HepG2 (cell line): ENCODE results near the gene EIF6. TPM values are rescaled to one million over a fixed set of nuclear protein-coding genes. Genes with fewer than 3 reads are reported as not detected.

Experiments
- FOXP1 ChIP-seq, 2 experiments: fragments of 450-650 bp in 1 of 2; IDR thresholded peaks; 2 replicates each; pipeline ENCODE4 v1.6.1; 2017 to 2018; ENCODE audit warnings: antibody characterized with exemption in 1 of 2
- IKZF4 ChIP-seq: sonication (generic); formaldehyde crosslinking; IDR thresholded peaks from 2 replicates; pipeline ENCODE4 v1.5.1; 2020; ENCODE audit warnings: borderline replicate concordance, mild to moderate bottlenecking, low read depth, missing genetic modification reagents; ENCODE audit errors: not compliant biosample characterization
- JUN ChIP-seq: sonication (generic); formaldehyde crosslinking; IDR thresholded peaks from 2 replicates; pipeline ENCODE4 v1.4.0; 2020; ENCODE audit warnings: mild to moderate bottlenecking, missing genetic modification reagents
- KDM6A ChIP-seq: IDR thresholded peaks from 2 replicates; pipeline ENCODE4 v1.6.1; 2016; ENCODE audit warnings: low read depth
- MAF1 ChIP-seq: sonication (generic); formaldehyde crosslinking; IDR thresholded peaks from 2 replicates; pipeline ENCODE4 v1.5.0; 2020; ENCODE audit warnings: missing genetic modification reagents, borderline replicate concordance
- MAFF ChIP-seq: IDR thresholded peaks from 2 replicates; pipeline ENCODE4 v1.6.1; 2011; ENCODE audit warnings: low read depth, low read length, improper control_type of control experiment
- PAX8 ChIP-seq: sonication (generic); formaldehyde crosslinking; IDR thresholded peaks from 2 replicates; pipeline ENCODE4 v1.8.0; 2022; ENCODE audit warnings: mild to moderate bottlenecking, missing genetic modification reagents, borderline replicate concordance
- PCBP2 ChIP-seq: fragments of 200-400 bp; formaldehyde crosslinking; optimal IDR thresholded peaks from 2 replicates; pipeline ENCODE3; 2018; ENCODE audit warnings: low read length, low read depth; ENCODE audit not compliant: poor library complexity, severe bottlenecking
- RCOR2 ChIP-seq: IDR thresholded peaks from 2 replicates; pipeline ENCODE4 v1.6.1; 2016; ENCODE audit warnings: missing biosample characterization, missing genetic modification reagents
- REL ChIP-seq: sonication (generic); formaldehyde crosslinking; conservative IDR thresholded peaks from 2 replicates; pipeline ENCODE4 v1.8.0; 2022; ENCODE audit warnings: mild to moderate bottlenecking, missing genetic modification reagents, moderate library complexity
- TARDBP ChIP-seq: sonication (generic); formaldehyde crosslinking; IDR thresholded peaks from 2 replicates; pipeline ENCODE4 v1.8.0; 2022; ENCODE audit warnings: mild to moderate bottlenecking, missing genetic modification reagents
- TBL1XR1 ChIP-seq: fragments of 150-350 bp; IDR thresholded peaks from 2 replicates; pipeline ENCODE4 v1.6.1; 2014; ENCODE audit warnings: borderline replicate concordance, low read length; ENCODE audit not compliant: partially characterized antibody
- ZMYM4 ChIP-seq: sonication (generic); formaldehyde crosslinking; IDR thresholded peaks from 2 replicates; pipeline ENCODE4 v1.8.1; 2023; ENCODE audit warnings: mild to moderate bottlenecking, missing genetic modification reagents
- ZNF432 ChIP-seq: sonication (generic); formaldehyde crosslinking; IDR thresholded peaks from 2 replicates; pipeline ENCODE4 v1.5.0; 2020; ENCODE audit warnings: missing genetic modification reagents, mild to moderate bottlenecking, borderline replicate concordance
- ZNF501 ChIP-seq: sonication (generic); formaldehyde crosslinking; IDR thresholded peaks from 2 replicates; pipeline ENCODE4 v1.5.1; 2020; ENCODE audit warnings: mild to moderate bottlenecking, moderate library complexity, missing genetic modification reagents
- ZNF552 ChIP-seq: sonication (generic); formaldehyde crosslinking; IDR thresholded peaks from 2 replicates; pipeline ENCODE4 v1.9.0; 2022; ENCODE audit warnings: missing genetic modification reagents, mild to moderate bottlenecking, borderline replicate concordance
- ZNF558 ChIP-seq: sonication (generic); formaldehyde crosslinking; IDR thresholded peaks from 2 replicates; pipeline ENCODE4 v1.9.0; 2022; ENCODE audit warnings: mild to moderate bottlenecking, missing genetic modification reagents, borderline replicate concordance
- ZNF572 ChIP-seq: sonication (generic); formaldehyde crosslinking; IDR thresholded peaks from 2 replicates; pipeline ENCODE4 v1.5.1; 2020; ENCODE audit warnings: mild to moderate bottlenecking, missing genetic modification reagents
- ZNF674 ChIP-seq: sonication (generic); formaldehyde crosslinking; IDR thresholded peaks from 2 replicates; pipeline ENCODE4 v1.5.0; 2020; ENCODE audit warnings: low read depth, mild to moderate bottlenecking, missing genetic modification reagents
- ZNF816 ChIP-seq: sonication (generic); formaldehyde crosslinking; IDR thresholded peaks from 2 replicates; pipeline ENCODE4 v1.8.0; 2022; ENCODE audit warnings: missing genetic modification reagents, mild to moderate bottlenecking, borderline replicate concordance
- polyA plus RNA-seq, 8 experiments: library from polyadenylated mRNA; depleted of rRNA in 3 of 8; stranded (reverse) in 7 of 8; unstranded in 1 of 8; fragments of >200 nt; fragmentation: Illumina TruSeq in 4 of 8; extraction: Trizol in 4 of 8; gene quantifications; 2 replicates each; pipeline versions ENCODE4 v1.2.1 to v1.2.3, GENCODE V29; 2011 to 2016; ENCODE audit warnings: low read depth in 4 of 8, missing spikeins in 1 of 8, mixed read lengths in 1 of 8; ENCODE audit not compliant: insufficient read depth in 1 of 8
- total RNA-seq, 5 experiments: library from RNA; depleted of rRNA; stranded (reverse); fragments of >200 nt; fragmentation: Illumina TruSeq; extraction: Trizol; gene quantifications; 2 replicates each; pipeline ENCODE4 v1.2.3, GENCODE V29; 2016; ENCODE audit warnings: low read depth in 1 of 5
- TF ChIP-seq, protein P1 (sequence below): sonication (generic); formaldehyde crosslinking; IDR thresholded peaks from 2 replicates; pipeline ENCODE4 v1.4.0; 2020; ENCODE audit warnings: low read depth, mild to moderate bottlenecking, missing genetic modification reagents
- TF ChIP-seq, protein P2 (sequence below): sonication (generic); formaldehyde crosslinking; IDR thresholded peaks from 2 replicates; pipeline ENCODE4 v1.8.1; 2022; ENCODE audit warnings: low read depth, mild to moderate bottlenecking, missing genetic modification reagents
- TF ChIP-seq, protein P3 (sequence below): sonication (generic); formaldehyde crosslinking; IDR thresholded peaks from 2 replicates; pipeline ENCODE4 v1.5.0; 2020; ENCODE audit warnings: mild to moderate bottlenecking, missing genetic modification reagents

The EIF6 gene
- total and polyA plus RNA-seq, 2 of the 13 experiments (the other 11 are each of a cell fraction or from before 2014, with no cell fraction given) = 462 to 466 TPM

DNA sequence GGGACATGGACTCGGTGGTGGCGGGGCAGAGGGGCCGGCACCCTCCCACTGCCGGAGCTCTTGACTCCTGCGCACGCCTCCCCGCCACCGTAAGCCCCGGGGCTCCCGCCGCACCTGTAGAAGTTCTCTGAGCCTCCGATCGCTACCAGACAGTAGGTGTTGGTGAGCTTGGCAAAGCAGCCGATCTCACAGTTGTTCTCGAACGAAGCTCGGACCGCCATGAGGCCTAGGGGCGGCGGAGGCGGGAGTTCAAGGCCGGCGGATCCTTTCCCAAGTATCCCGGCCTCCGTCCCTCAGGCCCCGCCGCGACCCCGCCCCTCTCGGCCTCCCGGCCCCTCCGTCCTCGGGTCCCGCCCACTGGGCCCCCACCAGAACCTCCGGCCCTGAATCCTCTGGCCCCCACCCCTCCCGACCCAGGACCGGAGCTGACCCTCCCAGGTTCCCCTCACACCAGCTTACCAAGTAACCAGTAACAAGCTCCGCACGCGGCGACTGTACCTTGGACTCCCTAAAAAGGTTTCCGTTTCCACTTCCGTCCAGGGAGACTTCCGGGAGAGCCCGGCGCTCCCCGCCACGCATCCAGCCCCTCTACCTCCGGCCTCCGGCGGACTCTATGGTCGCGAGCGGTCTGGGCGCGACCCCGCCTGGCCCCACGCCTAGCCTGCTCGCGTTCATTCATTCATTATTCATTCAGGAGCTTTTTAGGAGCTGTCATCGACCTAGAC is at the start of gene EIF6 (continued):
- TF ChIP-seq TBL1XR1 = peak; percentile 76
- 0 out of 2 replicates have a peak, but pooled peaks have one; percentile 77 for TF ChIP-seq MAF1 (CRISPR knock-in tag)
- TF ChIP-seq, protein P1, sequence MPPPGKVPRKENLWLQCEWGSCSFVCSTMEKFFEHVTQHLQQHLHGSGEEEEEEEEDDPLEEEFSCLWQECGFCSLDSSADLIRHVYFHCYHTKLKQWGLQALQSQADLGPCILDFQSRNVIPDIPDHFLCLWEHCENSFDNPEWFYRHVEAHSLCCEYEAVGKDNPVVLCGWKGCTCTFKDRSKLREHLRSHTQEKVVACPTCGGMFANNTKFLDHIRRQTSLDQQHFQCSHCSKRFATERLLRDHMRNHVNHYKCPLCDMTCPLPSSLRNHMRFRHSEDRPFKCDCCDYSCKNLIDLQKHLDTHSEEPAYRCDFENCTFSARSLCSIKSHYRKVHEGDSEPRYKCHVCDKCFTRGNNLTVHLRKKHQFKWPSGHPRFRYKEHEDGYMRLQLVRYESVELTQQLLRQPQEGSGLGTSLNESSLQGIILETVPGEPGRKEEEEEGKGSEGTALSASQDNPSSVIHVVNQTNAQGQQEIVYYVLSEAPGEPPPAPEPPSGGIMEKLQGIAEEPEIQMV (CRISPR knock-in tag) = peak; percentile 95
- TF ChIP-seq ZNF674 (CRISPR knock-in tag) = no peak
- TF ChIP-seq ZNF572 = peak; percentile 91; the same call in 1 of the 2 replicates
- peak; percentile 91 for TF ChIP-seq REL (CRISPR knock-in tag)
- TF ChIP-seq ZNF558 = peak; percentile 97; the same call in 1 of the 2 replicates
- TF ChIP-seq MAFF = no peak
- no peak for TF ChIP-seq PCBP2
- TF ChIP-seq PAX8 = no peak
- TF ChIP-seq RCOR2 (CRISPR knock-in tag) = peak; percentile 43; the same call in 1 of the 2 replicates
- TF ChIP-seq ZNF501 (CRISPR knock-in tag) = peak; percentile 91
- TF ChIP-seq ZNF552 (CRISPR knock-in tag) = peak; percentile 80; the same call in 1 of the 2 replicates
- TF ChIP-seq, protein P2, sequence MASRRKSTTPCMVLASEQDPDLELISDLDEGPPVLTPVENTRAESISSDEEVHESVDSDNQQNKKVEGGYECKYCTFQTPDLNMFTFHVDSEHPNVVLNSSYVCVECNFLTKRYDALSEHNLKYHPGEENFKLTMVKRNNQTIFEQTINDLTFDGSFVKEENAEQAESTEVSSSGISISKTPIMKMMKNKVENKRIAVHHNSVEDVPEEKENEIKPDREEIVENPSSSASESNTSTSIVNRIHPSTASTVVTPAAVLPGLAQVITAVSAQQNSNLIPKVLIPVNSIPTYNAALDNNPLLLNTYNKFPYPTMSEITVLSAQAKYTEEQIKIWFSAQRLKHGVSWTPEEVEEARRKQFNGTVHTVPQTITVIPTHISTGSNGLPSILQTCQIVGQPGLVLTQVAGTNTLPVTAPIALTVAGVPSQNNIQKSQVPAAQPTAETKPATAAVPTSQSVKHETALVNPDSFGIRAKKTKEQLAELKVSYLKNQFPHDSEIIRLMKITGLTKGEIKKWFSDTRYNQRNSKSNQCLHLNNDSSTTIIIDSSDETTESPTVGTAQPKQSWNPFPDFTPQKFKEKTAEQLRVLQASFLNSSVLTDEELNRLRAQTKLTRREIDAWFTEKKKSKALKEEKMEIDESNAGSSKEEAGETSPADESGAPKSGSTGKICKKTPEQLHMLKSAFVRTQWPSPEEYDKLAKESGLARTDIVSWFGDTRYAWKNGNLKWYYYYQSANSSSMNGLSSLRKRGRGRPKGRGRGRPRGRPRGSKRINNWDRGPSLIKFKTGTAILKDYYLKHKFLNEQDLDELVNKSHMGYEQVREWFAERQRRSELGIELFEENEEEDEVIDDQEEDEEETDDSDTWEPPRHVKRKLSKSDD = no peak
- peak; percentile 88 for TF ChIP-seq TARDBP (CRISPR knock-in tag)
- TF ChIP-seq IKZF4 (CRISPR knock-in tag) = peak; percentile 83
- TF ChIP-seq ZNF432 (CRISPR knock-in tag) = no peak
- no peak for TF ChIP-seq JUN (CRISPR knock-in tag)
- 0 out of 2 replicates have a peak, but pooled peaks have one; percentile 15 for TF ChIP-seq KDM6A (CRISPR knock-in tag)
- TF ChIP-seq, protein P3, sequence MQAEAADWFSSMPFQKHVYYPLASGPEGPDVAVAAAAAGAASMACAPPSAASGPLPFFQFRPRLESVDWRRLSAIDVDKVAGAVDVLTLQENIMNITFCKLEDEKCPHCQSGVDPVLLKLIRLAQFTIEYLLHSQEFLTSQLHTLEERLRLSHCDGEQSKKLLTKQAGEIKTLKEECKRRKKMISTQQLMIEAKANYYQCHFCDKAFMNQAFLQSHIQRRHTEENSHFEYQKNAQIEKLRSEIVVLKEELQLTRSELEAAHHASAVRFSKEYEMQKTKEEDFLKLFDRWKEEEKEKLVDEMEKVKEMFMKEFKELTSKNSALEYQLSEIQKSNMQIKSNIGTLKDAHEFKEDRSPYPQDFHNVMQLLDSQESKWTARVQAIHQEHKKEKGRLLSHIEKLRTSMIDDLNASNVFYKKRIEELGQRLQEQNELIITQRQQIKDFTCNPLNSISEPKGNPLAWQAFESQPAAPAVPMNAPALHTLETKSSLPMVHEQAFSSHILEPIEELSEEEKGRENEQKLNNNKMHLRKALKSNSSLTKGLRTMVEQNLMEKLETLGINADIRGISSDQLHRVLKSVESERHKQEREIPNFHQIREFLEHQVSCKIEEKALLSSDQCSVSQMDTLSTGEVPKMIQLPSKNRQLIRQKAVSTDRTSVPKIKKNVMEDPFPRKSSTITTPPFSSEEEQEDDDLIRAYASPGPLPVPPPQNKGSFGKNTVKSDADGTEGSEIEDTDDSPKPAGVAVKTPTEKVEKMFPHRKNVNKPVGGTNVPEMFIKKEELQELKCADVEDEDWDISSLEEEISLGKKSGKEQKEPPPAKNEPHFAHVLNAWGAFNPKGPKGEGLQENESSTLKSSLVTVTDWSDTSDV (CRISPR knock-in tag) = no peak
- peak; percentile 87 for TF ChIP-seq ZMYM4 (CRISPR knock-in tag)
- TF ChIP-seq FOXP1 (IDR thresholded peaks at IDR 0.05) = no peak; the same call in 1 of the 2 replicates
- no peak; the same call in 1 of the 2 replicates for TF ChIP-seq FOXP1 (CRISPR knock-in tag; IDR thresholded peaks at IDR 0.05)
- peak; percentile 80 for TF ChIP-seq ZNF816 (CRISPR knock-in tag)
